ENCODE results near the gene MTOR. TPM values are rescaled to one million over a fixed set of nuclear protein-coding genes. Genes with fewer than 3 reads are reported as not detected.

The MTOR gene
- total and polyA plus RNA-seq, 2 of the 8 experiments (the other 6 are each of a cell fraction or from before 2014, with no cell fraction given), result 44.2 to 76.8 TPM

DNA sequence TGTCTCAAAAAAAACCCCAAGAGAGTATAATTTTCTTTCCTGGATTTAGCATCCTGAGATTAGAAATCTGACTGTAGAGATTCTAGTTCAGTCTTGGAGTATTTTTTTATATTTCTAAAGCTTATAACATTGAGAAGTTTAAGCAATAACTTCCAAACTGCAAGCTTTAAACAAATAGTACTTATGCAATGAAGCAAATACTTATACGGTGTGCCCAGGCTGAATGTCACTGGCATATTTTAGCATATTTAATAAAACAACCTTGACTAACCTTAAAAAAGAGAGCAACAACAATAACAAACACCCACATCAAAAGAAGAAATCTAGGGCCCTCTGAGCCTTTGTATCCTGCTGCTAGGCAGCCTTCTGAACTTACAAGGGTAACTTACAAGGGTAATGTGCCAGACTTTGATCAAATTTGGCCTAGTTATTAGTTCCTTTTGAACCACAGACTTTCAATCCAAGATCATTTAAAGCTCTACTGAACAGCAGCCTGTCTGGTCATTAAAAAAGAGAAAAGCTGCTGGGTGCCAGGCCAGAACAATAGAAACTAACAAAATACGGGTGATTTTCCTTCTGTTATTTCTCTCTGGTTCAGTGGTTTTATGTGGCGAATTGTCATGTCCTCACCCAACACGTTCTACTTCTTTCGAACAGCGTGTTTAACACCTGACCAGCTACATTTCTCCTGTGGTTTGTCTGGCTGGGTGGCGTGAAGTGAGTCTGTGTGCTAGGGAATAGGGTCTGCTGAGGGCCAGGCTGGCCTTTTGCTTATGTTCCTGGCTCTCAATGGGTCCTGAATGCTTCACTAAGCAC, 16.2 kb downstream of the MTOR start:
- no peaks in the 10 kb centered on the region for H3K27me3 ChIP-seq (replicated peaks in 1 of 4; ENCODE audit: control insufficient read depth in 3 of 4, extremely low read depth in 1 of 4, insufficient read depth in 3 of 4, low read length in 3 of 4)
- H4K20me1 ChIP-seq (replicated peaks in 1 of 2; ENCODE audit: control insufficient read depth in 1 of 2, insufficient read depth in 2 of 2, low read length in 2 of 2), result peaks cover 0 to 7% of the 10 kb centered on the region in 2 experiments
- H3K23me2 ChIP-seq (ENCODE audit: low read depth, low read length), result no peaks in the 10 kb centered on the region
- no peak overlapping the region for H3K18ac ChIP-seq (ENCODE audit: extremely low read depth, low read length)
- H4K8ac ChIP-seq (ENCODE audit: extremely low read depth, insufficient read depth, low read length), result no peak overlapping the region
- FAIRE-seq (no peak), DNase-seq (ENCODE audit: low read depth in 1 of 2, low spot score in 2 of 2) (no peak)
- no peak overlapping the region for H3K9ac ChIP-seq (replicated peaks in 1 of 4; ENCODE audit: extremely low read depth in 1 of 4, low read depth in 3 of 4, low read length in 3 of 4)
- no peak overlapping the region for H2BK5ac ChIP-seq (ENCODE audit: low read depth, low read length)
- no peak overlapping the region for H2AFZ ChIP-seq (ENCODE audit: low read length)
- H2BK15ac ChIP-seq (ENCODE audit: low read length), result no peak overlapping the region
- H3K79me2 ChIP-seq (ENCODE audit: control insufficient read depth in 1 of 2, insufficient read depth in 2 of 2, low read length in 2 of 2), result no peaks in the 10 kb centered on the region
- H3K27ac ChIP-seq (ENCODE audit: low read depth, low read length), result no peak overlapping the region
- H2BK20ac ChIP-seq (ENCODE audit: low read length), result no peak overlapping the region
- no peak overlapping the region for H3K4me3 ChIP-seq (ENCODE audit: extremely low read depth in 1 of 4, insufficient read depth in 2 of 4, low read depth in 3 of 4, low read length in 4 of 4)
- H3K79me1 ChIP-seq (ENCODE audit: low read depth, low read length), result no peaks in the 10 kb centered on the region; the same call in 1 of the 2 replicates
- H3K4ac ChIP-seq (replicated peaks; ENCODE audit: insufficient read length, low read depth, low read length), result no peak overlapping the region
- no peak overlapping the region for H3K14ac ChIP-seq (ENCODE audit: insufficient read length)
- H3K4me2 ChIP-seq (ENCODE audit: insufficient read depth in 1 of 2, low read depth in 2 of 2, low read length in 2 of 2), result no peak overlapping the region
- no peak overlapping the region for H2AK5ac ChIP-seq (ENCODE audit: low read depth, low read length)
- WGBS, 2 experiments (ENCODE audit: extremely low coverage in 1 of 2, insufficient coverage in 1 of 2, insufficient read length in 1 of 2, insufficient replicate concordance in 2 of 2, low coverage in 1 of 2, low lambda C conversion rate in 2 of 2, missing lambda C conversion rate in 1 of 2), result 88% methylated on average over 7 of the region's 7 CpGs; no CpG with 5 or more reads in 1 of the 2 experiments
- no peak overlapping the region for H2BK12ac ChIP-seq (ENCODE audit: low read depth, low read length)
- no peak overlapping the region for H3K23ac ChIP-seq (ENCODE audit: insufficient read length)
- peaks cover 20 to 58% (median 45%) of the 10 kb centered on the region in 4 experiments for H3K36me3 ChIP-seq (ENCODE audit: control insufficient read depth in 2 of 4, insufficient read depth in 4 of 4, low read length in 3 of 4)
- ChIA-PET CTCF (ENCODE audit: partially characterized antibody) (interaction anchor here (0.6 to 1.4 kb wide), 2 partner anchors 41 to 181 kb away, joined by 3 read pairs; no protein-coding TSS in a partner anchor), POLR2A (ENCODE audit: partially characterized antibody) (interaction anchor here (0.6 kb wide), 2 partner anchors 9 to 52 kb away, joined by 3 read pairs; no protein-coding TSS in a partner anchor)
- H4K5ac ChIP-seq (ENCODE audit: insufficient read length, low read depth, low read length), result no peak overlapping the region
- H4K91ac ChIP-seq (replicated peaks; ENCODE audit: insufficient read length, low read length), result no peak overlapping the region
- H2BK120ac ChIP-seq (replicated peaks; ENCODE audit: low read depth, low read length), result no peak overlapping the region
- H3K56ac ChIP-seq (replicated peaks; ENCODE audit: insufficient read length, low read depth, low read length), result no peak overlapping the region
- H3K9me3 ChIP-seq (ENCODE audit: insufficient read depth in 2 of 2, low read depth in 1 of 2, low read length in 1 of 2), result peaks cover 0 to 4% of the 10 kb centered on the region in 2 experiments; a peak in 1 of 4 replicates
- H3K4me1 ChIP-seq (replicated peaks in 1 of 4; ENCODE audit: control insufficient read depth in 3 of 4, insufficient read depth in 4 of 4, low read length in 3 of 4), result no peaks in the 10 kb centered on the region
- no peak for TF ChIP-seq MAFK (IDR thresholded peaks at IDR 0.05; ENCODE audit: low read depth, low read length)
- no peak for TF ChIP-seq BACH1 (IDR thresholded peaks at IDR 0.05; ENCODE audit: low read length)
- no peak for TF ChIP-seq CTBP2 (IDR thresholded peaks at IDR 0.05; ENCODE audit: borderline replicate concordance, insufficient read depth, insufficient read length, low read length)
- no peak for TF ChIP-seq TBP (IDR thresholded peaks at IDR 0.05; ENCODE audit: low read depth, low read length)
- TF ChIP-seq SP4 (IDR thresholded peaks at IDR 0.05; ENCODE audit: low read length), result no peak
- no peak for TF ChIP-seq POLR2AphosphoS5 (IDR thresholded peaks at IDR 0.05; ENCODE audit: low read depth, low read length)
- no peak for TF ChIP-seq SUZ12 (IDR thresholded peaks at IDR 0.05; ENCODE audit: low read length)
- TF ChIP-seq CBX5 (IDR thresholded peaks at IDR 0.05; ENCODE audit: low read depth, low read length), result no peak
- no peak for TF ChIP-seq USF2 (IDR thresholded peaks at IDR 0.05; ENCODE audit: low read length)
- no peak for TF ChIP-seq KDM4A (IDR thresholded peaks at IDR 0.05; ENCODE audit: low read depth, low read length, severe bottlenecking)
- no peak for TF ChIP-seq NANOG (IDR thresholded peaks at IDR 0.05; ENCODE audit: insufficient read depth, low read depth, low read length, poor library complexity, severe bottlenecking)

Measured in H1 (cell line).